Cardiac fibroblast (primary cell): ENCODE measurements around the gene CCL1.
A peak's percentile ranks its signal among the peaks of the same experiment; 100 is the strongest.

ENCODE experiments used
- DNase-seq, 2 donors: peaks; one replicate each; pipeline versions ENCODE4 v3.0.0 to v3.0.0-alpha.2; 2010; ENCODE audit warnings: low read depth in 2 of 2
- H3K4me3 ChIP-seq, 2 donors: replicated peaks in 1 of 2; 1 replicate in 1 of 2; 2 replicates in 1 of 2; pipeline ENCODE4 v1.5.1; 2011; ENCODE audit warnings: low read depth in 2 of 2, low read length in 2 of 2, mild to moderate bottlenecking in 2 of 2, moderate library complexity in 1 of 2
- CTCF ChIP-seq: IDR thresholded peaks from one replicate; pipeline ENCODE4 v1.5.1; 2011; ENCODE audit warnings: low read depth, mild to moderate bottlenecking, low read length, inconsistent platforms

CCL1 gene

GRCh38 chr17:34312080-34312479, 51.0 kb downstream of the CCL1 start:
- DNase-seq = peak; percentile 90 to 94
- no peak overlapping the region for H3K4me3 ChIP-seq
- no peak for TF ChIP-seq CTCF

GRCh38 chr17:34311291-34311690, 51.7 kb downstream of the CCL1 start:
- no peak for DNase-seq
- no peak overlapping the region for H3K4me3 ChIP-seq
- no peak for TF ChIP-seq CTCF
